Muscle of leg (tissue), 11 donors: ENCODE data around the gene RAB4A. TPM values are rescaled to one million over a fixed set of nuclear protein-coding genes. Genes with fewer than 3 reads are reported as not detected.
"Not testable (repeated sequence)": the region's sequence is repeated elsewhere in the genome, so short reads cannot be mapped to it uniquely, and the experiment has no call there.

Source experiments
- DNase-seq: peaks from one replicate; pipeline ENCODE4 v3.0.0; 2013
- H3K27ac ChIP-seq: one replicate; pipeline ENCODE4 v1.5.1; 2013; ENCODE audit warnings: mild to moderate bottlenecking, low read length, control low read depth
- H3K27me3 ChIP-seq: one replicate; pipeline ENCODE4 v1.6.1; 2013; ENCODE audit warnings: low read length; ENCODE audit not compliant: control insufficient read depth, insufficient read depth
- H3K36me3 ChIP-seq: one replicate; pipeline ENCODE4 v1.6.1; 2013; ENCODE audit warnings: low read length; ENCODE audit not compliant: control insufficient read depth, insufficient read depth
- H3K4me1 ChIP-seq: one replicate; pipeline ENCODE4 v1.6.1; 2013; ENCODE audit warnings: low read length; ENCODE audit not compliant: control insufficient read depth, insufficient read depth
- H3K4me3 ChIP-seq: one replicate; pipeline ENCODE4 v1.5.1; 2013; ENCODE audit warnings: low read length, control low read depth
- H3K9me3 ChIP-seq: replicated peaks from 2 replicates; pipeline ENCODE4 v1.6.1; 2013; ENCODE audit warnings: low read depth, low read length; ENCODE audit not compliant: control insufficient read depth
- whole genome bisulfite sequencing: methylation state at CpG from one replicate; pipeline ENCODE4 v1.1.5; 2013; ENCODE audit warnings: missing lambda C conversion rate; ENCODE audit not compliant: insufficient coverage; 5-methylcytosine and 5-hydroxymethylcytosine counted together
- polyA plus RNA-seq, 8 donors: library from polyadenylated mRNA; unstranded; fragments of 120-200 nt; gene quantifications; one replicate each; pipeline versions ENCODE4 v1.2.1 to v1.2.3, GENCODE V29; 2013; ENCODE audit warnings: inconsistent platforms in 1 of 8, low replicate concordance in 1 of 8; ENCODE audit not compliant: insufficient read length in 8 of 8, insufficient read depth in 1 of 8
- total RNA-seq: library from RNA; stranded (reverse); fragments of 120-200 nt; gene quantifications from one replicate; pipeline ENCODE4 v1.2.4, GENCODE V29; 2013

The RAB4A gene
- total and polyA plus RNA-seq, 9 donors, result 39.0 to 57.8 (median 50.9) TPM

DNA sequence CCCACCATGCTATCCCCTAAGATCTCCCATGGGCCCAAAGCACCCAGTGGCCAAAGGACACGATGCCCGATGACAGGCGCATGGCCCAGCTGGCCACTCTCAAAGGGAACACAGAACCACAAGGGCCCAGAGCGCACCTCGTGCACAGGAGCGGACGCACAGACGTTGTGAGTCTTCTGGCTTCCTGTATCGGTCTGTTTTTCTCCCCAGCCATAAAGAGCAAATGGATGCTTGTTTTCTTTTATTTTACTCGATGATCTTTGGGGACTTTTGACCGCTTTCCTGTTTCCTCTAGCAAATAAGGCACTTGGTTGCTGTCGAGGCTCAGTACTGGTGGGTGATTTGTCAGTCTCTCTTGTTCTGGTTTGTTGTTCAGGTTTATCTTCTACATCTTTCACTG, 55.7 kb downstream of the RAB4A start:
- Histone ChIP-seq H3K4me3 (no peak overlapping the region), H3K4me1 (no peaks in the 10 kb centered on the region), H3K9me3 (no peaks in the 10 kb centered on the region), H3K36me3 (peaks cover 18% of the 10 kb centered on the region), H3K27me3 (no peaks in the 10 kb centered on the region), H3K27ac (no peak overlapping the region)
- WGBS, result 100% methylated on average over 5 of the region's 12 CpGs
- DNase-seq, result no peak

- peaks cover 18% of the 10 kb centered on the region for H3K36me3 ChIP-seq
Measured at GRCh38 chr1:229327765-229328164, 56.9 kb downstream of the RAB4A start.

DNA sequence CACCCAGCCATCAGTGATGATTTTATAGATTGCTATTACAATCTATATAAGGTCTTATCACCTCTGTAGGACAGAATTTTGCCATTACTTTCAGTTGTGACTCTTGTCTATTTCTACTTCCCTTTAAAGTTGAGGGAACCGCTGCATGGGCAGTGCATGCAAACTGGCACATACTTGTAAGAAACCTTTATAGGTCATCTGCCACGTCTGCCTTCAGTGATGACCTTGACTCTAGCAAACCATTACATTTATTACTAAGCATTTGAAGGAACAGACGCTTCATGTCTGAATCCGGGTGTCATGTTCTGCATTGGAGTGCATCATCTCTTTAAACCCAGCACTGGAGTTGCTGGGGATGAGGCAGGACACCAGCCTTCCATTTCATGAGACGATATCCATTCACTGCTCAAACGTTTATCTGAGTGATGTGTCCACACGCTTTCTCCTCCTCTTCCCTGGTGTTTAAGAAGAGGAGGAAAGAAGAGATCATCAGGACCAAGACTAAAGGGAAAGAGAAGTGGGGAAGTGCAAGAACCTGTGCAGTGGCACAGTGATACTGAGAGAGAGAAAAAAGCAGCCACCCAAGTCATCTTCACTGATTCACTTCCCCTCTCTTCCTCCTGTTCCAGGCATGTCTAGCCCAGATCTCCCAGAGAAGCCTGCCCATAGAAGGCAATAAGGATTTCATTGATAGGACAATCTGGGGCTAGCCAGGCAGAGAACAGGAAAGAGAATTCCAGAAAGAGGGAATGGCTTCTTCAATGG, 57.9 kb downstream of the RAB4A start:
- H3K36me3 ChIP-seq, result peaks cover 16% of the 10 kb centered on the region
- H3K27ac ChIP-seq, result no peak overlapping the region
- H3K9me3 ChIP-seq, result no peaks in the 10 kb centered on the region
- H3K27me3 ChIP-seq, result no peaks in the 10 kb centered on the region
- WGBS, result 71% methylated on average over 3 of the region's 7 CpGs
- DNase-seq, result no peak
- H3K4me3 ChIP-seq, result no peak overlapping the region
- no peaks in the 10 kb centered on the region for H3K4me1 ChIP-seq

More at GRCh38 chr1:229327765-229328164, 56.9 kb downstream of the RAB4A start:
- H3K27me3 ChIP-seq, DNase-seq, H3K27ac ChIP-seq, H3K9me3 ChIP-seq, H3K4me3 ChIP-seq, H3K4me1 ChIP-seq: not testable (repeated sequence)
- 92% methylated on average over 5 of the region's 6 CpGs for WGBS

DNA sequence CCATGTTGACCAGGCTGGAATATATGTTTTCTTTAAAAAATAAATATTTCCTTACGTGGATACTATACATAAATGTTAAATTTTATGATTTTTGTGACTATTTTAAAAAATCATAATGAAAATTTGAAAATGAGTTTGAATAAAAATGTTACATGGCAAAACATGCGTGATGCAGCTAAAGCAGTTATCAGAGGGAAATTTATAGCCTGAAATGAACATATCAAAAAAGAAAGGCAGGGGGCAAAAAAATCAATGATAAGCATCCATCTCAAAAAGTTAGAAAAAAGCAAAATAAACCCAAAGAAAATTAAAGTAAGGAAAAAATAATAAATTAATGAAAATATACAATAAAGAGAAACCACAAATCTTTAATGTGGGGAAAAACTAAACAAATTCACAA, 63.4 kb downstream of the RAB4A start:
- Histone ChIP-seq H3K27me3 (no peaks in the 10 kb centered on the region), H3K27ac (no peak overlapping the region), H3K4me1 (no peaks in the 10 kb centered on the region), H3K36me3 (peaks cover 5% of the 10 kb centered on the region), H3K4me3 (no peak overlapping the region), H3K9me3 (peaks cover 6% of the 10 kb centered on the region)
- DNase-seq, result no peak
- no CpG with 5 or more reads among the region's 2 CpGs for WGBS

GRCh38 chr1:229334716-229335115, 63.8 kb downstream of the RAB4A start:
- 67% methylated on average over 1 of the region's 2 CpGs for WGBS
- DNase-seq, result no peak

GRCh38 chr1:229336345-229336744, 65.4 kb downstream of the RAB4A start:
- no peak overlapping the region for H3K27ac ChIP-seq
- no peaks in the 10 kb centered on the region for H3K27me3 ChIP-seq
- 52% methylated on average over 2 of the region's 3 CpGs for WGBS
- peaks cover 6% of the 10 kb centered on the region for H3K9me3 ChIP-seq
- peaks cover 4% of the 10 kb centered on the region for H3K4me1 ChIP-seq
- DNase-seq, result no peak
- H3K4me3 ChIP-seq, result no peak overlapping the region
- H3K36me3 ChIP-seq, result no peaks in the 10 kb centered on the region

More at GRCh38 chr1:229334716-229335115, 63.8 kb downstream of the RAB4A start:
- Histone ChIP-seq H3K4me1 (no peaks in the 10 kb centered on the region), H3K9me3 (peaks cover 6% of the 10 kb centered on the region), H3K36me3 (peaks cover 5% of the 10 kb centered on the region), H3K27ac (no peak overlapping the region), H3K4me3 (no peak overlapping the region), H3K27me3 (no peaks in the 10 kb centered on the region)

DNA sequence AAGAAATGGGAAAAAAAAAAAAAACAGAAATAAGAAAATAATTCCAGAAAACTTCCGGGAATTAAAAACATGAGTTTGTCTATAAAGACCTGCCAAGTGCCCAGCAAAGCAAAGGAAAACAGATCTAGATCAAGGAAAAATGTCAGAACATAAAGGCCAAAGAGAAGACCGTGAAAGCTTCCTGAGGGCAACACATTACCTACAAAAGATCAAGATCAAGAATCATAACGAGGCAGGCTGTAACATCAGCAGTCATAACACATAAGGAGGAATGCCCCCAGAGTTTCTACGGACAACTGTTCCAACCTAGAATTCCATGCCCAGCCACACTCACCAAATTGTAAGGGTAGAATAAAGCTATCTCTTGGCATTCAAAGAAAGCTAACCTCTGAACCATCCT, 68.2 kb downstream of the RAB4A start:
- Histone ChIP-seq H3K4me3 (no peak overlapping the region), H3K27ac (no peak overlapping the region), H3K9me3 (peaks cover 3% of the 10 kb centered on the region), H3K36me3 (no peaks in the 10 kb centered on the region), H3K4me1 (peaks cover 11% of the 10 kb centered on the region), H3K27me3 (peaks cover 1% of the 10 kb centered on the region)
- WGBS, result no CpG with 5 or more reads among the region's 4 CpGs
- no peak for DNase-seq

GRCh38 chr1:229339520-229339919, 68.6 kb downstream of the RAB4A start:
- H3K36me3 ChIP-seq, result no peaks in the 10 kb centered on the region
- 93% methylated on average over 1 of the region's 3 CpGs for WGBS
- H3K27me3 ChIP-seq, result peaks cover 4% of the 10 kb centered on the region
- H3K9me3 ChIP-seq, result peaks cover 2% of the 10 kb centered on the region
- no peak for DNase-seq
- peaks cover 11% of the 10 kb centered on the region for H3K4me1 ChIP-seq
- no peak overlapping the region for H3K4me3 ChIP-seq
- H3K27ac ChIP-seq, result no peak overlapping the region

GRCh38 chr1:229340496-229340895, 69.6 kb downstream of the RAB4A start:
- Histone ChIP-seq H3K36me3 (no peaks in the 10 kb centered on the region), H3K4me1 (peaks cover 11% of the 10 kb centered on the region), H3K27me3 (peaks cover 10% of the 10 kb centered on the region), H3K9me3 (no peaks in the 10 kb centered on the region), H3K27ac (no peak overlapping the region), H3K4me3 (no peak overlapping the region)
- DNase-seq, result no peak
- WGBS, result 63% methylated on average over 4 of the region's 6 CpGs

- peaks cover 18% of the 10 kb centered on the region for H3K27me3 ChIP-seq
- H3K36me3 ChIP-seq, result no peaks in the 10 kb centered on the region
- H3K4me3 ChIP-seq, result peak overlapping the region; percentile 73
- no peaks in the 10 kb centered on the region for H3K9me3 ChIP-seq
- DNase-seq, result peak; percentile 88
- peaks cover 11% of the 10 kb centered on the region for H3K4me1 ChIP-seq
- peak overlapping the region; percentile 83 for H3K27ac ChIP-seq
- WGBS, result under 1% methylated on average over 89 of the region's 103 CpGs
Measured at GRCh38 chr1:229341774-229342655, 71.1 kb downstream of the RAB4A start.
